GM23248 (cell line): ENCODE results near the gene VAV2. TPM values are rescaled to one million over a fixed set of nuclear protein-coding genes. Genes with fewer than 3 reads are reported as not detected.

ENCODE experiments used
- DNase-seq: peaks from one replicate; pipeline ENCODE4 v3.0.0-alpha.2; 2015
- H2AFZ ChIP-seq: fragments of 200-600 bp; sonication (generic); 2 replicates; pipeline ENCODE4 v1.6.1; 2016; ENCODE audit warnings: antibody characterized with exemption
- H3F3A ChIP-seq: fragments of 200-600 bp; sonication (generic); 2 replicates; pipeline ENCODE4 v1.6.1; 2016; ENCODE audit warnings: mild to moderate bottlenecking, antibody characterized with exemption, mixed run types; ENCODE audit not compliant: insufficient read depth
- H3K27ac ChIP-seq: fragments of 200-600 bp; sonication (generic); 2 replicates; pipeline ENCODE4 v1.5.1; 2016; ENCODE audit warnings: mild to moderate bottlenecking
- H3K27me3 ChIP-seq: fragments of 200-600 bp; sonication (generic); replicated peaks from 2 replicates; pipeline ENCODE4 v1.6.1; 2016; ENCODE audit warnings: mild to moderate bottlenecking; ENCODE audit not compliant: insufficient read depth
- H3K36me3 ChIP-seq: fragments of 200-600 bp; sonication (generic); 2 replicates; pipeline ENCODE4 v1.6.1; 2016; ENCODE audit warnings: low read depth, mild to moderate bottlenecking
- H3K4me1 ChIP-seq: fragments of 200-600 bp; sonication (generic); 2 replicates; pipeline ENCODE4 v1.6.1; 2016; ENCODE audit warnings: mild to moderate bottlenecking; ENCODE audit not compliant: insufficient read depth
- H3K4me2 ChIP-seq: fragments of 200-600 bp; sonication (generic); one replicate; pipeline ENCODE4 v1.6.1; 2016; ENCODE audit warnings: mild to moderate bottlenecking; ENCODE audit not compliant: unreplicated experiment
- H3K4me3 ChIP-seq: fragments of 200-600 bp; sonication (generic); 2 replicates; pipeline ENCODE4 v1.5.1; 2016; ENCODE audit warnings: mild to moderate bottlenecking
- H3K79me2 ChIP-seq: fragments of 200-600 bp; sonication (generic); 2 replicates; pipeline ENCODE4 v1.6.1; 2016; ENCODE audit warnings: mild to moderate bottlenecking; ENCODE audit not compliant: insufficient read depth
- H3K9ac ChIP-seq: fragments of 200-600 bp; sonication (generic); 2 replicates; pipeline ENCODE4 v1.6.1; 2016; ENCODE audit warnings: mild to moderate bottlenecking
- H3K9me2 ChIP-seq: fragments of 200-600 bp; sonication (generic); 2 replicates; pipeline ENCODE4 v1.6.1; 2016; ENCODE audit warnings: mixed run types, mild to moderate bottlenecking, moderate library complexity; ENCODE audit not compliant: insufficient read depth
- H3K9me3 ChIP-seq: fragments of 200-600 bp; sonication (generic); one replicate; pipeline ENCODE4 v1.6.1; 2017; ENCODE audit warnings: low read depth
- H4K20me1 ChIP-seq: fragments of 200-600 bp; sonication (generic); 2 replicates; pipeline ENCODE4 v1.6.0; 2016; ENCODE audit not compliant: insufficient read depth
- EZH2 ChIP-seq: fragments of 200-600 bp; sonication (generic); IDR thresholded peaks from 2 replicates; pipeline ENCODE4 v1.6.1; 2018; ENCODE audit warnings: antibody characterized with exemption, mild to moderate bottlenecking; ENCODE audit not compliant: insufficient read depth, poor library complexity, severe bottlenecking
- EZH2phosphoT487 ChIP-seq: fragments of 200-600 bp; sonication (generic); IDR thresholded peaks from 2 replicates; pipeline ENCODE4 v1.6.1; 2018; ENCODE audit warnings: antibody characterized with exemption, moderate library complexity, mild to moderate bottlenecking, low read depth; ENCODE audit not compliant: insufficient read depth
- WGBS, 2 experiments: methylation state at CpG; one replicate each; pipeline ENCODE4 v1.1.6; 2015 to 2017; ENCODE audit warnings: low lambda C conversion rate in 2 of 2, low coverage in 1 of 2; ENCODE audit errors: missing lambda C conversion rate in 2 of 2; 5-methylcytosine and 5-hydroxymethylcytosine counted together
- in situ Hi-C: fragments of 300-500 bp; cut with MboI; formaldehyde crosslinking; loops from 2 replicates; pipeline ENCODE4 v1.15.0; 2020
- polyA plus RNA-seq: library from polyadenylated mRNA; unstranded; fragments of >200 nt; fragmentation: Nextera tagmentation; extraction: Ambion mirVana; gene quantifications from 2 replicates; pipeline ENCODE4 v1.2.1, GENCODE V29; 2016
- total RNA-seq: library from RNA; depleted of rRNA; stranded (reverse); fragments of >200 nt; shearing (Covaris generic); gene quantifications from 2 replicates; pipeline ENCODE4 v1.2.3, GENCODE V29; 2014

The VAV2 gene
- total and polyA plus RNA-seq, 2 experiments from 2014 or later, result 6.7 to 9.0 TPM

DNA sequence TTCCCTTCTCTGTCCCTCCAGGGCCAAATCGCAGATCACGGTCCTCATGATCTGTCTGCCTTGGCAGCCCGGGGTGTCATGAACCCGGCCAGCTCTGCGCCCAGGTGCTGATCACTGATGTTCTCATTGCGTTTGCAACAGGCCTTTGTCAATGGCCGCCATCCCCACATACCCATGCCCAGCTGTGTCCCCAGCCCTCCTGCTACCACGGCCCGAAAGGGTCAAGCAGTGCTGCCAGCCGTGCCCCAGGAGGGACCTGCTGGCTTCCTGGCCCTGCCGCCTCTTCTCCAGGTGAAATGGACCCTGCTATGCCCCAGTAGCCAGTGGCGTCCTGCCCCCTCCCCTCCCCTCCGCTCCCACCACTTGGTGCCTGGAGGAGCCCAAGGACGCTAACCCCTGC lies 12.8 kb upstream of the VAV2 start:
- no peak overlapping the region for H2AFZ ChIP-seq
- H3K9ac ChIP-seq, result no peak overlapping the region
- WGBS, 2 experiments, result 71 to 76% methylated on average over 11 to 14 of the region's 14 CpGs
- in situ Hi-C loops, result no loop called here
- H3K9me2 ChIP-seq, result no peaks in the 10 kb centered on the region
- H3K79me2 ChIP-seq, result no peaks in the 10 kb centered on the region
- H3K27me3 ChIP-seq, result peaks cover 9% of the 10 kb centered on the region
- H3K27ac ChIP-seq, result no peak overlapping the region
- no peaks in the 10 kb centered on the region for H3F3A ChIP-seq
- TF ChIP-seq EZH2phosphoT487, result no peak
- TF ChIP-seq EZH2, result no peak
- no peak overlapping the region for H3K4me2 ChIP-seq
- no peaks in the 10 kb centered on the region for H3K9me3 ChIP-seq
- H3K4me1 ChIP-seq, result no peaks in the 10 kb centered on the region
- no peaks in the 10 kb centered on the region for H3K36me3 ChIP-seq
- H4K20me1 ChIP-seq, result no peaks in the 10 kb centered on the region
- DNase-seq, result no peak
- H3K4me3 ChIP-seq, result no peak overlapping the region

DNA sequence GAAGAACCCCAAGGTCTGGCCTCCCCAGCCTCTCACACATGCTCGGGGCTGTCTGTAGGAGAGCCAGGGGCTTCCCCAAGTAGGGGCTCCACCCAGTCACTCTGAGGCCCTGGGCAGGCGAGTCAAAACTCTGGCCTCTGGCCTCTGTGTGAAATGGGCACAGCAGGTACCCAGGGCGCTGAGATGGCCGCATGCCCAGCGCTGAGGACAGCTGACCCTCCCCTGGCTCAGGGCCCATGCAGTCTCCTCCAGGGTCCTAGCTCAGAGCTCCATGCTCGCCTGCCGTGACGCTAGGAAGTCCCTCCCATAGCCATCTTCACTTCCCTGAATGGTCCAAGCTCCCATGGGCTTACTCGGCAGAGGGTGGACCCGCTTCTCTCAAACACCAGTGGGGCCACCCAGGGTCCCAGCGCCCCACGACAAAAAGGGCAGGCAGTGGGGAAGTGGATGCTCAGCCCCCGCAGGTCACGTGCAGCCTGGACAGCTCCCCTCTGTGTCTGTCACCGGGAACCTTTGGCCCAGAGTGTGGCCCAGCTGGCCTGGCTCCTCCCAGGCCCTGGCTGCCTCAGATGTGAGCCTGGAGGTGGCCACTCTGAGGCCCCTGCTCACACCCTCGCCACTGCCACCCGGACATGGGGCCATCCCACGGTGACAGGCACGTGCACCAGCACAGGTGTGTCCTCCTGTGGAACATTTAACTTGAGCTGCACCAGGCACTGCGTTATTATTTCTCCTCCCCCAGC lies 12.2 kb upstream of the VAV2 start:
- H3F3A ChIP-seq, result no peaks in the 10 kb centered on the region
- TF ChIP-seq EZH2phosphoT487 (no peak), EZH2 (no peak)
- no peak overlapping the region for H3K9ac ChIP-seq
- H3K9me3 ChIP-seq, result no peaks in the 10 kb centered on the region
- H3K4me2 ChIP-seq, result no peak overlapping the region
- DNase-seq, result no peak
- no peak overlapping the region for H3K4me3 ChIP-seq
- in situ Hi-C loops, result no loop called here
- H4K20me1 ChIP-seq, result no peaks in the 10 kb centered on the region
- H3K9me2 ChIP-seq, result no peaks in the 10 kb centered on the region
- H3K36me3 ChIP-seq, result no peaks in the 10 kb centered on the region
- 48% methylated on average over 17 to 20 of the region's 20 CpGs for WGBS, 2 experiments
- H3K79me2 ChIP-seq, result no peaks in the 10 kb centered on the region
- H2AFZ ChIP-seq, result no peak overlapping the region
- no peaks in the 10 kb centered on the region for H3K4me1 ChIP-seq
- peaks cover 8% of the 10 kb centered on the region for H3K27me3 ChIP-seq
- H3K27ac ChIP-seq, result no peak overlapping the region

DNA sequence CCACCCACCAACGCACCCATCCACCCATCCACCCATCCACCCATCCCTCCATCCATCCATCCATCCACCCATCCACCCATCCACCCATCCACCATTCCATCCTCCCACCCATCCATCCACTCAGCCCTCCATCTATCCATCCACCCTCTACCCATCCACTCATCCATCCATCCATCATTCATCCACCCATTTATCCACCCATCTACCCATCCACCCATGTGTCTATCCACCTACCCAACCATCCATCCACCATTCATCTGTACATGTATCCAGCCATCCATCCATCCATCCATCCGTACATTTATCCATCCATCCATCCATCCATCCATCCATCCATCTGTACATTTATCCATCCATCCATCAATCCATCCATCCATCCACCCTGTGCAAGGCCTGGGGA lies 11.1 kb upstream of the VAV2 start:
- DNase-seq, result no peak
- no peaks in the 10 kb centered on the region for H3K79me2 ChIP-seq
- in situ Hi-C loops, result no loop called here
- no peak overlapping the region for H3K4me3 ChIP-seq
- H3K4me1 ChIP-seq, result no peaks in the 10 kb centered on the region
- H3K27me3 ChIP-seq, result peaks cover 4% of the 10 kb centered on the region; the same call in 1 of the 2 replicates
- H4K20me1 ChIP-seq, result no peaks in the 10 kb centered on the region
- no peaks in the 10 kb centered on the region for H3F3A ChIP-seq
- no peaks in the 10 kb centered on the region for H3K9me2 ChIP-seq
- H3K9ac ChIP-seq, result no peak overlapping the region
- H3K9me3 ChIP-seq, result no peaks in the 10 kb centered on the region
- H3K27ac ChIP-seq, result no peak overlapping the region
- 31 to 61% methylated on average over 1 to 2 of the region's 2 CpGs for WGBS, 2 experiments
- H3K36me3 ChIP-seq, result no peaks in the 10 kb centered on the region
- no peak overlapping the region for H3K4me2 ChIP-seq
- H2AFZ ChIP-seq, result no peak overlapping the region
- TF ChIP-seq EZH2 (no peak), EZH2phosphoT487 (no peak)

DNA sequence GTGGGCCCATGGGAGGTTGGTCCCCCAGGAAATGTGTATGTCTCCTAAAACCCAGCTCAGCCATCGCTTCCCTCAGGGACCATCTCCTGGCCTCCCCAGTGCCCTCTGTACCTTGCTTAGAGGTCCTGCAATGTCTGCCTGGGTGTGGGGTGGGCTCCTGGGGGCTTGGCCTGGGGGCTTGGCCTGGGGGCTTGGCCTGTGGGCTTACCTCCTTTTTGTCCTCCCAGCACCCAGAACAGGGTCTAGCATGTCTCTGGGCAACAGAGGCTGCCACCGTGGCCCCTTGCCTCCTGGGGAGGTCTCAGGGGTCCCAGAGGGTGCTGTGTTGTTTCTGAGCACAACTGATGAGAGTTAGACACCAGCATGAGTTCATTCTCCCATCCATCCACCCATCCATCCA lies 10.7 kb upstream of the VAV2 start:
- H3K27me3 ChIP-seq, result peaks cover 4% of the 10 kb centered on the region; the same call in 1 of the 2 replicates
- no peaks in the 10 kb centered on the region for H3K79me2 ChIP-seq
- no peak for DNase-seq
- TF ChIP-seq EZH2, result no peak
- TF ChIP-seq EZH2phosphoT487, result no peak
- no peaks in the 10 kb centered on the region for H3K36me3 ChIP-seq
- no peaks in the 10 kb centered on the region for H4K20me1 ChIP-seq
- no peak overlapping the region for H3K4me2 ChIP-seq
- no peaks in the 10 kb centered on the region for H3K9me2 ChIP-seq
- no peaks in the 10 kb centered on the region for H3K4me1 ChIP-seq
- H3F3A ChIP-seq, result no peaks in the 10 kb centered on the region
- H3K9me3 ChIP-seq, result no peaks in the 10 kb centered on the region
- H3K27ac ChIP-seq, result no peak overlapping the region
- in situ Hi-C loops, result no loop called here
- H3K4me3 ChIP-seq, result no peak overlapping the region
- H3K9ac ChIP-seq, result no peak overlapping the region
- no peak overlapping the region for H2AFZ ChIP-seq
- WGBS, 2 experiments, result 43 to 60% methylated on average over 1 to 2 of the region's 2 CpGs
